BE2C (cell line): Measurements from ENCODE around the gene CHKA.
A peak's percentile ranks its signal among the peaks of the same experiment; 100 is the strongest.

ENCODE experiments used
- DNase-seq: peaks from one replicate; pipeline ENCODE4 v3.0.0-alpha.2; 2020
- H3K27me3 ChIP-seq: fragments of 250-450 bp; sonication (Bioruptor Pico); 2 replicates; pipeline ENCODE4 v1.5.1; 2020; ENCODE audit warnings: mild to moderate bottlenecking
- H3K36me3 ChIP-seq: fragments of 250-450 bp; sonication (Bioruptor Pico); 2 replicates; pipeline ENCODE4 v1.5.1; 2020; ENCODE audit warnings: mild to moderate bottlenecking
- H3K4me1 ChIP-seq: fragments of 250-450 bp; sonication (Bioruptor Pico); 2 replicates; pipeline ENCODE4 v1.5.1; 2020
- H3K4me3 ChIP-seq: 2 replicates; pipeline ENCODE4 v1.5.1; 2011; ENCODE audit warnings: low read depth, low read length
- H3K9me3 ChIP-seq: fragments of 250-450 bp; sonication (Bioruptor Pico); 2 replicates; pipeline ENCODE4 v1.5.1; 2020
- CTCF ChIP-seq: IDR thresholded peaks from 2 replicates; pipeline ENCODE4 v1.5.1; 2012; ENCODE audit warnings: mild to moderate bottlenecking, low read depth, low read length

The CHKA gene

DNA sequence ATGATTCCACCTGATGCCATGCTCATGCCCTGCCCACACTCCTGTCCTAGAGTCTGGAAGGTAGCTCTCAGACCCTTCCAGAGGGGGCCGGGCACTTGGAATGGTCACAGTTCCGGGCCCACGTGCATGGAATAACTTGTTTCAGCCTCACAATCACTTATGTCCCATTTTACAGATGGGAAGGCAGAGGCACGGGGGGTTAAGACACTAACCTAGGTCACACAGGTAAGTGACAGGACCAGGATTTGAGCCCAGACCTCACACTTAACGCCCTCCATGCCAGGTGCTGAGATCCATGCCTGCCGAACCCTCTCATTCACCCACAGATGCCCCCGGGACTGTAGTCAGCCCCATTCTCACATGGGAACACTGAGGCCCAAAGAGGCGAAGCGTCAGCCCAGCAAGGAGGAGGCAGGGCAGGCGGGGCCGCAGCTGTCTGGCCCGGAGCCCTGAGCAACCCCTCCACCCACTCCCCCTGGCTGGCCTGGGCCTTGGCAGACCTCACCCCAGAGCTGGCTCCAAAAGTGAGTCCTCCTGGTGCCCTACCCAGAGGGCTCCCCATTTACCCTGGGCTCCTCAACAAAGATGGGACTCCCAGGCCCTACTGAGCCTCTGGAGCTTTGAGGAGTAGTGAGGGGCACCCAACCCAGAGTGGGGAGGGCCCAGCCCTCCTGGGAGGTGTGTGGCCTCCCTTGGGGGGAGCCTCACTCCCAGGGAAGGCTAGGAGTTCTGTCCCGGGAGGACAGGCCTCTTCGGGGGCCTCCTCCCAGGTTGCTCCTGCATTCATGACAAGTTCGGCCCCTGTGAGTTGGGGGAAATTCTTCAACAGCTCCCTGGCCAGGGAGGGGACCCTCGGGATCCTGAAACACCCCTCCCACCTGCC is 113.4 kb downstream of the CHKA start:
- Histone ChIP-seq H3K4me3 (no peak overlapping the region), H3K4me1 (peaks cover 23% of the 10 kb centered on the region)
- TF ChIP-seq CTCF = no peak

DNA sequence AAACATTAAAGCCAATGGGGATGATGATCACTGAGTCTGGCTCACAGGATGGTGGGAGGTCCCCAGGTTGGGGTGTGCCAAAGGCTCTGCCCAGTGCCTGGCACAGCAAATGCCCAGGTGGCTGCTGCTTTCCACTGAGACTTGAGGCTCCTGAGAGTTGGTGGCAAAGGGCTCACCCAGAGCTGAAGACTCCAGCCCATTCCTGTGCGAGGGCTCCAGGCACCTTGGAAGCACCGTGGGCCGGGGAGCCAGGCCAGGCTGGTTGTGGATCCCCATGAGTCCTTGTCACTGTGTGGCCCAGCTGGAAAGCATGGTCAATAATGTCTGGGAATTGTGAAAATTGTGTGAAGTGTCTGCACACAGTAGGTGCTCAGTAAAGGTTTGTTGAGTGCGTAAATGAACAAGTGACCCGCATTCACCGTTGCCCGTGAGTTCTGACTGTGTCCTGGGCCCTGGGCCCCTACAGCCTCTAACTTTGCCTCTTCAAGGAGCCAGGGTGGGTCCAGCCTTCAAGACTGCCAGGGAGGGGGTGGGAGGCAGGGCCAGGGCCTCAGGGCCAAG is 114.5 kb downstream of the CHKA start:
- H3K27me3 ChIP-seq = no peaks in the 10 kb centered on the region
- DNase-seq = no peak
- peaks cover 23% of the 10 kb centered on the region for H3K4me1 ChIP-seq
- TF ChIP-seq CTCF = no peak
- no peak overlapping the region for H3K4me3 ChIP-seq
- H3K9me3 ChIP-seq = no peaks in the 10 kb centered on the region
- no peaks in the 10 kb centered on the region for H3K36me3 ChIP-seq

More for the DNA sequence above, 113.4 kb downstream of the CHKA start:
- peak; percentile 11 for DNase-seq
- Histone ChIP-seq H3K9me3 (no peaks in the 10 kb centered on the region), H3K27me3 (no peaks in the 10 kb centered on the region), H3K36me3 (no peaks in the 10 kb centered on the region)

GRCh38 chr11:68004551-68005335 is 116.4 kb downstream of the CHKA start:
- DNase-seq = no peak
- peaks cover 13% of the 10 kb centered on the region for H3K4me1 ChIP-seq
- H3K4me3 ChIP-seq = peak overlapping the region; percentile 59
- no peaks in the 10 kb centered on the region for H3K36me3 ChIP-seq
- H3K9me3 ChIP-seq = no peaks in the 10 kb centered on the region
- no peaks in the 10 kb centered on the region for H3K27me3 ChIP-seq
- TF ChIP-seq CTCF = no peak

- DNase-seq = peak; percentile 91
- Histone ChIP-seq H3K4me1 (peaks cover 6% of the 10 kb centered on the region), H3K27me3 (no peaks in the 10 kb centered on the region), H3K36me3 (no peaks in the 10 kb centered on the region), H3K9me3 (no peaks in the 10 kb centered on the region), H3K4me3 (peak within 1 kb of the TSS; percentile 59)
- TF ChIP-seq CTCF = no peak
Observed at GRCh38 chr11:68003846-68004550, 117.2 kb downstream of the CHKA start, which contains the start of gene UNC93B1. UNC93B1 (minus strand) TSS chr11:68004097; CDS start chr11:68004043, 54 bp downstream.

DNA sequence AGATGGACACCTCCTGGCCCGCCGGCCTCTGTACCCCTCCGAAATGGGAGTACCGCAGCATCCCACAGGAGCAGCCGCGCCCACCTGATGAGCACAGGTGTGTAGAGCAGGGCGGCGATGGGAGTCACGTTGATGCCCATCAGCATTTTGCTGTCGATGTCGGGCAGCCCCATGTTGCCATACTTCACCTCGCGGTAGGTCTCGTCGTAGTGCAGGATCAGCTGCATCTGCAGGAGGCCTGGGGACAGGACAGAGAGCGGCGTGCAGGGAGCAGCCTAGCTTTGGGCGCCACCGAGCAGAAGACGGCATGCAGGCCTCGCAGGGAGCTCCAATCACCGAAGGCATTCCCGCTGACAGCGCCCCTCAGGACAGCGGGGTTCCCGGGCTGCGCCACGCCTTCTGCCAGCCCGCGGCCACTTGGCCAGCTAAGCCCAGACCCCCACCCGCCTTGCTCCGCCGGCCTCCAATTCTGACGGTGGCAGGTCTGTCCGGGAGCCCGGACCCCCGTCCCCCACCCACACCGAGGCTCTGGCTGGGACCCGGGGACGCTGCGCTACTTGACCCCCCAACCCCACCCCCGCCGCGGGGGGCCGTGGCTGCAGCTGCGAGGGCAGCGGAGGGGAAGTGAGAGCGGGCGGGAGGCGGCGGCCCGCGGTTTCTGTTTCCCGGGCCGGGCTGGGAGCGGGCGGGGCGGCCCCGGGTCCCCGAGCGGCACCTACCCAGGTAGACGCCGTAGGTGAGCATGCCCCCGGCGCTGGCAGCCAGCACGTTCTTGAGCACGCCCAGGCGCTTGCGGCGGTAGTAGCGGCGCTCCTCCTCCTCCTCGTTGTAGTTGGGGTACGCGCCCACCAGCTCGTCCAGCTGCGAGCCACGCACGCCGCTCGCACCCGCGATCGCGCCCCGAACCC is 118.0 kb downstream of the CHKA start:
- Histone ChIP-seq H3K4me3 (peak overlapping the region; percentile 59; the same call in 1 of the 2 replicates), H3K4me1 (no peaks in the 10 kb centered on the region; the same call in 1 of the 2 replicates), H3K27me3 (no peaks in the 10 kb centered on the region), H3K36me3 (no peaks in the 10 kb centered on the region), H3K9me3 (no peaks in the 10 kb centered on the region)
- no peak for TF ChIP-seq CTCF
- DNase-seq = no peak
